Medulla oblongata (tissue), 1 donor: ENCODE data around the gene STPG1.
A peak's percentile ranks its signal among the peaks of the same experiment; 100 is the strongest.

Experiments used
- DNase-seq: peaks from one replicate; pipeline ENCODE4 v3.0.0-alpha.2; 2015; ENCODE audit errors: extremely low spot score

The STPG1 gene

DNA sequence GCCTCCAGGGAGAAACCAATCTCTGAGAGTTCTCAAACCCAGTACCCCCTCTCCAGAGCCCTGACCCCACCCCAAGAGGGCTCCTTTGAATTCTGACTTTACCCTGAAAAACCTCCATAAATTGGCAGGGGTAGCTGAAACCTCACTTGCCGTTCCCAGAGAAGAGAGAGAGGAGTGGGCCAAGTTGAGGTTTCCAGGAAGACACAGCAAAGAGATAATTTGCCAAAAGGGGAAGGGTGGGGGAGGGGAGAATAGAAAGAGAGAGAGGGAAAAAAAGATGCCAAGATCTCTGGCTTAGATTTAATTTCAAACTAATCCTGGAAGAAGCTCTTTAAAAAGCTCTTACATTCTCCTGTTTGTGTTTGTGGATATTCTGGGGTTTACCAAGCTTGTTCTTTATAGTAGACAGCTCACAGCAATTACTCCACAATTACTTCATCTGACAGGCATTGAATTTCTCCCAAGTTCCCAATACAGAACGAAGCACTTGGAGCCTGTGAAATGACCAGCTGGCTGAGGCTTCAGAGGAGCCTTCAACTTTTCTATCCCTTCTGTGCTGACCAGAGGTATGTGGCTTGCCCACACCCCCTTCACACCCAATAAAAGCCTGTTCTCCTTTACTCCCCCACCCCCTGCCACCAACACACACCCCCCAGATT is 95.5 kb downstream of the STPG1 start:
- DNase-seq = peak; percentile 66

DNA sequence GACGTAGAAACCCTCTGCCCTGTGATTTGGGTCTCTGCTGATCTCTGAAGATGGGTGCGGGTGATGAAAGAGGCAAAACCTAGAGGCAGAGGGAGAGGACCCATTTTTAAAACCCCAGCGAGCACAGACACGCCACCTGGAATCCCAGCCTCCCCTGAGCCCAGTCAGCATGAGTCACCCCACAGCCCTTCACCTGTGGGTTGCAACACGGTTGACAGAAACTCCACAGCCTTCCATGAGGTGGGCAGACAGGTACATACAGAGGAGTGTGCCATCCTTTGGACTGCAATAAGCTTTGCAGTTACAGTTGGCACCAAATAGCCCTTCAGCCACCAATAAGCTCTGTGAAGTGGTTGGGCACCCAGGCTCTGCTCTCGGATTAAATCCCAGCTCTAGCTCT is 96.5 kb downstream of the STPG1 start:
- no peak for DNase-seq

DNA sequence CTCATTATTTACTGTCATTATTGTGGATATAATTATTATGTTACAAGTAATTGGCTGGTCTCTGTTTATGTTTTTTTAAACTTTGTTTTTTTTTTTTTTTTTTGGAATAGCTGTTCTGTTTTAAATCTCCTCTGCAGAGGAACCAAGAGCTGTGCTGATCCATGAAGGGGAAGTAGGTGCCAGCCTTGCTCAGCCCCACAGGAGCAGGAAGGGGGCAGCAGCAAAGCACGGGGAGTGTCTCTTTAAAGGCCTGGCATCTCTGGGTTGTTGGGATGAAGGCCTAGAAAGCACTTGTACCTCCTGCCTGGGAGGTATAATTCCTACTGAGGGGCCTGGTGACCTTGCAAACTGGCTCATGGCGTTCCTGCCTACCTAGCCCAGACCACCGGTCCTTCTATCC is 96.9 kb downstream of the STPG1 start:
- DNase-seq = peak; percentile 51

DNA sequence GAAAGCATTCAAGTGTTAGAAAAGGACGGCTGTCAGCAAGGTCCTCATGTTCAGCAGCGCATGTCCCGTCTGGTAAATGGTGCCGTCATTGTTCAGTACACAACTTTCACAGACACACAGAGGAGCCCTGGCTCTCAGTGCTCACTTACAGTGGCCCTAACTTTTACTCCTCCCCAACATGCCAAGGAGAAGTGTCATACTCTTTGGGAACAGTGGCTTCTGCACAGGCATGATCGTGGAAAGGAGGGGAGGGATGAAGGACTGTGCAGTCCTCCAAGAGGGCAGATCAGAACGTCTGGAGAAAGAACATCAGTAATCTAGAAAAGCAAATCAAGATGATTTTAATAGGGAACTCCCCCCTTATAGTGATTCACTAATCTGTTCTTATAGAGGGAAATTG is 98.2 kb downstream of the STPG1 start:
- no peak for DNase-seq

DNA sequence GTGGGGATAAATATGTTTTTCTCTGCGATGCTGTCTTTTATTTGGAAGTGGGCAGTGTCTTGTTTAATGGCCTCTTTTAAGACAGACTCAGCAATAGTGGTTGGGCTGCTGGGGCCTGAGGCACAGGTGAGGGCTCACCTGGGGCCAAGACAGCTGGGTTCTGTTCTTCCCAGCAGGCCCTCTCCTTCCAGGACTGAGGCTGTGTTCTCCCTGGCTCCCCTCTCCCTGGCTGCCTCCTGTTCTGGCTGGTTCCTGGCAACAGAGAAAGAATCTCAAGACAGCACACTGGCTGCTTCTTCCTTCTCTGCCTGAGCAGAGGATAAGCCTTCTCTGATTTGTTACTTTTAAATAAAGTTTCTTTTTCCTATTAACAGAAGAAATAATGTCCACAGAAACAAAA is 101.8 kb downstream of the STPG1 start:
- peak; percentile 53 for DNase-seq

DNA sequence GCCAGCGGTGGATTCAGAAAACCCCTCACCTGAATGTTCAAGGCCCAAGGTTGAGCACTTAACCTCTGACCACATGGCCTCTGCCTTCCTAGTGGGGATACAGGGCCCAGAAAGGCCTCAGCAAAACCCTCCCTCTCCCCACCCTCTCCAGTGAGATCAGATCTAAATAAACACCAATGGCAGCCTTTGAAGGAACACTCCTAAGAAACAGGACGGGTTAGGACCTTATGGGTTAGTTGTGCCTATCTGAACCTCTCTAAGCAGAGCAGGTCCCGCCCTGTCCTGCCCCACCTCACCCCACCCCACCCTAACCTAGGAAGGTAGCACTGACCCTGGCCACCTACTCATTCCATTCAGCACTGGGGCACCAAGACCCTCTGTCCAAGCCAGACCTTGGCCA is 102.3 kb downstream of the STPG1 start:
- DNase-seq = no peak

DNA sequence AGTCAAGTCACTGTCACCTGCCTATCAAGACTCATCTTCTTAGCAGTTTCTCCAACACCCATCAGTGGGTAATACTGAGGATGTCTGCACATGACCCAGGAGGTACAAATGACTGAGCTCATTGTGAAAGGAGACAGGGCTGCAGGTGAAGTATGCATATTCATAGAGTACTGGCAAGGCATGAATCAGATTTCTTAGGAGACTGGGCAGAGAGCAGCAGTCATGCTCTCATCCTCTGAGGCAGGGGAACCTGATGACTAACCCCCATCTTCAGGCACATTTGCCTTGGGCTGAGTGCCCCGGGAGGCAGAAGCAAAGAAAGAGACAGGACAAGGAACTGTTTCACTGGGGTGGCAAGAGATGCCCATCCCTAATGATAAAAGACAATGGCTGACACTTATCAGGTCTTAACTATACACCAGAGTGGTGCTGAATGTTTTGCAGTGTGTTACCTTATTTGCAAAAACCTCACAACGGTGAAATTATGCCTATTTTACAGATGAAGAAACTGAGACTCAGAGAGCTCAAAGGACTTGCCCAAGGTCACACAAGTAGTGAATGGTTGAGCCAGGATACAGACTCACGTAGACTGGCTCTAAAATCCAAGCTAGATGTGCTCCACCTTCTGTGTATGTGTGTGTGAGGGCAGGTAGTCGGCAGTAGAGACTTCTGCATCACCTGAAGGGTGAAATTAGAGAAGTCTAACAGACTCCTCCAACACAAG is 103.7 kb downstream of the STPG1 start:
- no peak for DNase-seq

DNA sequence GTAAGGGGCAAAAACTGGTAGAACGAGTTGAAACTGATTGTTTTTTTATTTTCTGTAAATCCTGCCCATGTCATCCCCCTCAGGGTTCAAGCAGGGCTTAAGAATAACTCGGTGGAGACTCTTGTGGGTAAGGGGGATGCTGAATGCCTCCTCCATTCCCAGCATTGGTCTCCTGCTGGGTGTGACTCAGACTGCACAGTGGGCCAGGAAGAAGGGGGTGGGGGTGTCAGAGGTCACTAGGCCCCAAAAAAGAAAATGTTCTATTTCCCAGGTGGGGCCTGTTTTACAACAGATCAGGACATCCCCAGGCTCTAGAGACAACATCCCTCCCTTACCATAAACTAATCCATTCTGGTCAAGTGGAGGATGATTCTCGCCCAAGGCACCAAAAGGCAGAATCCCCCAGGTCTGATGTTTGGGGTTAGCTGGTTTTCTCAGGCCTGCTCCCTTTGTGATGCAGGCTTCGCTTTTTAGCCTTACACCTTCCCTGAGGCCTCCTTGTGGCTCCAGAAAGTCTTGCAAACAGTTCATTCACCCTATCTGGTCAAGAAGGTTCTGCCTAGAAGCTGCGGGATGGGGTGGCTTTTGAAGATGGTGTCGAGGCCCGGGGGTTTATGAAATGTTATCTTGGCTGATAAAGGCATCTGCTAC is 105.1 kb downstream of the STPG1 start:
- DNase-seq = no peak
